HCT116 (cell line): ENCODE data around the gene GSDMA. TPM values are rescaled to one million over a fixed set of nuclear protein-coding genes. Genes with fewer than 3 reads are reported as not detected.

Experiments
- ATAC-seq: fragments of 200-7000 bp; cut with Tn5 transposase; 2 replicates; pipeline ENCODE4 v1.9.1; 2020; ENCODE audit warnings: mild to moderate bottlenecking, moderate library complexity
- BruUV-seq: library from RNA; stranded (reverse); fragments of 400-500 nt; replicated peaks from 2 replicates; lab custom pipeline; 2021; lab: Mats Ljungman, UMichigan
- CTCF ChIA-PET: fragments of 300-600 bp; sonication (Branson Sonifier 250); formaldehyde crosslinking; loops from one replicate; lab custom pipeline; 2021; ENCODE audit warnings: antibody characterized with exemption; lab: Charles Lee
- POLR2A ChIA-PET: fragments of 300-600, 350-600 bp; sonication (Branson Sonifier 250); formaldehyde crosslinking; loops from one replicate; lab custom pipeline; 2021; ENCODE audit warnings: antibody characterized with exemption; lab: Charles Lee
- RAD21 ChIA-PET, 2 experiments: fragments of 300-600 bp; sonication (Branson Sonifier 250); formaldehyde crosslinking; loops; one replicate each; lab custom pipeline; 2023; ENCODE audit warnings: low total read pairs in 2 of 2; ENCODE audit not compliant: uncharacterized antibody in 2 of 2, unreplicated experiment in 2 of 2, low non-redundant PET in 1 of 2; lab: Charles Lee
- DNase-seq: peaks from one replicate; pipeline ENCODE4 v3.0.0-alpha.2; 2010; ENCODE audit warnings: low read depth, low spot score
- H2AFZ ChIP-seq: fragments of 200-600 bp; shearing (Covaris generic), sonication (generic); 2 replicates; pipeline ENCODE4 v1.6.1; 2017; ENCODE audit warnings: low read depth, mixed run types, mixed read lengths, antibody characterized with exemption, low read length; ENCODE audit not compliant: poor library complexity, severe bottlenecking
- H3K27ac ChIP-seq: 2 replicates; pipeline ENCODE4 v1.5.1; 2012; ENCODE audit warnings: low read depth, low read length
- H3K27me3 ChIP-seq: fragments of 200-600 bp; sonication (generic); 2 replicates; pipeline ENCODE4 v1.6.1; 2016; ENCODE audit warnings: mixed run types, low read length, mixed read lengths; ENCODE audit not compliant: insufficient read depth
- H3K36me3 ChIP-seq, 2 experiments: fragments of 200-500 bp in 1 of 2; fragments of 200-600 bp in 1 of 2; sonication (Bioruptor generic) in 1 of 2; sonication (generic) in 1 of 2; 2 replicates each; pipeline versions ENCODE4 v1.5.1 to v1.6.1; 2014 to 2016; ENCODE audit warnings: low read length in 2 of 2, inconsistent platforms in 1 of 2, mixed read lengths in 1 of 2, mixed run types in 1 of 2; ENCODE audit not compliant: insufficient read depth in 2 of 2, control insufficient read depth in 1 of 2
- H3K4me1 ChIP-seq, 2 experiments: fragments of 200-600 bp in 1 of 2; sonication (generic) in 1 of 2; 2 replicates each; pipeline versions ENCODE4 v1.5.1 to v1.6.1; 2012 to 2017; ENCODE audit warnings: low read length in 2 of 2, inconsistent platforms in 1 of 2, mild to moderate bottlenecking in 1 of 2, mixed read lengths in 1 of 2, mixed run types in 1 of 2, moderate library complexity in 1 of 2; ENCODE audit not compliant: insufficient read depth in 2 of 2, control insufficient read depth in 1 of 2
- H3K4me2 ChIP-seq: fragments of 200-600 bp; sonication (generic); 2 replicates; pipeline ENCODE4 v1.6.1; 2017; ENCODE audit warnings: mixed run types, low read length, mixed read lengths
- H3K4me3 ChIP-seq, 2 experiments: fragments of 200-600 bp in 1 of 2; sonication (generic) in 1 of 2; replicated peaks in 1 of 2; 2 replicates each; pipeline ENCODE4 v1.5.1; 2011 to 2016; ENCODE audit warnings: low read length in 2 of 2, control low read depth in 1 of 2, low read depth in 1 of 2, mild to moderate bottlenecking in 1 of 2, mixed read lengths in 1 of 2, mixed run types in 1 of 2
- H3K79me2 ChIP-seq: fragments of 200-600 bp; sonication (generic); 2 replicates; pipeline ENCODE4 v1.6.1; 2017; ENCODE audit warnings: mild to moderate bottlenecking, mixed run types, low read length, moderate library complexity, mixed read lengths; ENCODE audit not compliant: insufficient read depth
- H3K9ac ChIP-seq: fragments of 200-600 bp; sonication (generic); 2 replicates; pipeline ENCODE4 v1.6.1; 2016; ENCODE audit warnings: low read length, mixed read lengths
- H3K9me2 ChIP-seq: fragments of 200-600 bp; sonication (generic), shearing (Covaris generic); 2 replicates; pipeline ENCODE4 v1.6.1; 2017; ENCODE audit warnings: mixed run types, mild to moderate bottlenecking, moderate library complexity; ENCODE audit not compliant: insufficient read depth
- H3K9me3 ChIP-seq, 2 experiments: fragments of 200-500 bp in 1 of 2; fragments of 200-600 bp in 1 of 2; sonication (Bioruptor generic) in 1 of 2; sonication (generic) in 1 of 2; 2 replicates each; pipeline ENCODE4 v1.6.1; 2014 to 2017; ENCODE audit warnings: low read length in 2 of 2, mixed read lengths in 2 of 2, inconsistent platforms in 1 of 2, low read depth in 1 of 2, mild to moderate bottlenecking in 1 of 2, mixed run types in 1 of 2, moderate library complexity in 1 of 2; ENCODE audit not compliant: control insufficient read depth in 1 of 2, insufficient read depth in 1 of 2
- H4K20me1 ChIP-seq: fragments of 200-600 bp; sonication (generic), shearing (Covaris generic); 2 replicates; pipeline ENCODE4 v1.6.1; 2017; ENCODE audit warnings: mixed run types, mild to moderate bottlenecking, moderate library complexity; ENCODE audit not compliant: insufficient read depth
- ATF3 ChIP-seq: IDR thresholded peaks from 2 replicates; pipeline ENCODE4 v1.6.1; 2012
- CBX3 ChIP-seq: IDR thresholded peaks from 2 replicates; pipeline ENCODE4 v1.6.1; 2012; ENCODE audit warnings: low read depth
- CTCF ChIP-seq, 3 experiments: fragments of 200-600 bp in 1 of 3; sonication (generic) in 1 of 3; IDR thresholded peaks in 2 of 3; conservative IDR thresholded peaks in 1 of 3; 2 replicates each; pipeline ENCODE4 v1.5.1; 2012 to 2017; ENCODE audit warnings: low read depth in 2 of 3, low read length in 2 of 3, antibody characterized with exemption in 1 of 3, borderline replicate concordance in 1 of 3, control low read depth in 1 of 3, mild to moderate bottlenecking in 1 of 3, mixed read lengths in 1 of 3, mixed run types in 1 of 3, moderate library complexity in 1 of 3; ENCODE audit not compliant: insufficient read depth in 1 of 3
- EGR1 ChIP-seq: IDR thresholded peaks from 2 replicates; pipeline ENCODE4 v1.6.1; 2012; ENCODE audit warnings: low read depth
- EZH2 ChIP-seq: fragments of 200-600 bp; sonication (generic); IDR thresholded peaks from 2 replicates; pipeline ENCODE4 v1.6.1; 2017; ENCODE audit warnings: antibody characterized with exemption, mixed run types
- EZH2phosphoT487 ChIP-seq: fragments of 200-600 bp; IDR thresholded peaks from 2 replicates; pipeline ENCODE4 v1.6.1; 2018; ENCODE audit warnings: antibody characterized with exemption, borderline replicate concordance
- FOSL1 ChIP-seq: IDR thresholded peaks from 2 replicates; pipeline ENCODE4 v1.6.1; 2012; ENCODE audit warnings: low read depth
- JUND ChIP-seq: IDR thresholded peaks from 2 replicates; pipeline ENCODE4 v1.6.1; 2012
- RAD21 ChIP-seq: IDR thresholded peaks from 2 replicates; pipeline ENCODE4 v1.6.1; 2012; ENCODE audit warnings: low read depth, mild to moderate bottlenecking
- SIN3A ChIP-seq: IDR thresholded peaks from 2 replicates; pipeline ENCODE4 v1.6.1; 2012; ENCODE audit warnings: low read depth
- SP1 ChIP-seq: IDR thresholded peaks from 2 replicates; pipeline ENCODE4 v1.6.1; 2012; ENCODE audit warnings: low read depth
- SRF ChIP-seq: IDR thresholded peaks from 2 replicates; pipeline ENCODE4 v1.6.1; 2012; ENCODE audit warnings: low read depth
- TCF7L2 ChIP-seq: IDR thresholded peaks from 2 replicates; pipeline ENCODE4 v1.7.0; 2011; ENCODE audit warnings: borderline replicate concordance, inconsistent platforms; ENCODE audit not compliant: insufficient read depth, insufficient read length; ENCODE audit errors: extremely low read depth
- YY1 ChIP-seq: IDR thresholded peaks from 2 replicates; pipeline ENCODE4 v1.6.1; 2011; ENCODE audit warnings: low read length, low read depth, moderate library complexity, mild to moderate bottlenecking; ENCODE audit not compliant: insufficient replicate concordance; ENCODE audit errors: extremely low read depth
- ZFX ChIP-seq: fragments of 450-650 bp; IDR thresholded peaks from 2 replicates; pipeline ENCODE4 v1.6.1; 2017
- intact Hi-C: fragments of 100-400 bp; cut with micrococcal nuclease; formaldehyde crosslinking; loops from 2 replicates; pipeline ENCODE4 v1.10.0; 2022
- total RNA-seq: library from RNA; stranded (reverse); gene quantifications from one replicate; pipeline ENCODE4 v1.2.1, GENCODE V29; 2021; ENCODE audit not compliant: unreplicated experiment
- TF ChIP-seq, protein P1 (sequence below): IDR thresholded peaks from 2 replicates; pipeline ENCODE4 v1.6.1; 2012; ENCODE audit warnings: low read depth

The GSDMA gene
- total RNA-seq, 1 experiment from 2014 or later, result not detected

DNA sequence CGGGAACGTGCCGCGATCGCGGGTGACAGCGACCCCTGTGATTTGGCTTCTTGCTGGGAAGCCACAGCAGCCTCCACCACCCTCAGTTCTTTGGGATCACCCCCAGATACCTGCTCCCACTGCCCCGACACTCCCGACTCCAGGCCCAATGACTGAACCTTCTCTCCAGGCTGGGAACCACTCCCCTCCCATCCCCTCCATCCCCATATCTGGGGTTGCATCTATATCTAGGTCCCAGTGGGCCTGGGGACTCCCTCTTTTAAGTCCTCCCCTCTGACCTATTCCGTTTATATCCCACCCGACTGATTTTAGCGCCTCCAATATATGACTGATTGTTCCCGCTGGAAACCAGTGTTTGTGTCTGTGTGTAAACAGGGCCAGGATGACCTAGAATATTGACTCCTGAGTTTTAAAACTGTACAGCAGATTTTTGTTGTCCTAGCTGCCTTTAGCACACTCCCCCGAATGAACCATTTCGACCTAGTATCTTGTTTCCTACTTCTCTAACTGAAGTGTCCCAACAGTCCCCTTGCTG lies 18.5 kb downstream of the GSDMA start:
- Histone ChIP-seq H3K79me2 (peaks cover 50% of the 10 kb centered on the region), H3K9me3 (no peaks in the 10 kb centered on the region), H2AFZ (no peak overlapping the region), H3K4me2 (peak overlapping the region; percentile 96), H3K9me2 (no peaks in the 10 kb centered on the region), H3K4me1 (peaks cover 13 to 25% of the 10 kb centered on the region in 2 experiments; a peak in 3 of 4 replicates), H3K27ac (peak overlapping the region; percentile 94), H3K27me3 (no peaks in the 10 kb centered on the region), H3K4me3 (peak overlapping the region; percentile 90 to 100), H4K20me1 (peaks cover 15% of the 10 kb centered on the region; the same call in 1 of the 2 replicates), H3K36me3 (peaks cover 11 to 26% of the 10 kb centered on the region in 2 experiments; a peak in 3 of 4 replicates), H3K9ac (peak overlapping the region; percentile 98)
- ATAC-seq, result no peak
- no peak for DNase-seq
- no TSS peak for BruUV-seq
- POLR2A ChIA-PET, result interaction anchor here (1.0 kb wide), 2 partner anchors 16 to 118 kb away, joined by 4 to 6 read pairs; no protein-coding TSS in a partner anchor
- CTCF ChIA-PET, result interaction anchor here (0.8 to 1.4 kb wide), 10 partner anchors 11 to 749 kb away, joined by 3 to 15 read pairs (median 4); no protein-coding TSS in a partner anchor
- intact Hi-C loops, result loop anchor here (5.0 kb wide), 2 partner anchors 109 to 359 kb away; no protein-coding TSS in a partner anchor
- RAD21 ChIA-PET, result interaction anchor here (1.0 to 1.1 kb wide), 2 partner anchors 22 to 54 kb away, joined by 3 to 5 read pairs; partner anchors contain the start of genes LRRC3C (in 1 of the 2) and ORMDL3 (in 1 of the 2)
- TF ChIP-seq CBX3, result no peak
- TF ChIP-seq RAD21, result no peak
- TF ChIP-seq SRF, result no peak
- TF ChIP-seq ATF3, result no peak
- no peak for TF ChIP-seq EZH2
- no peak for TF ChIP-seq YY1
- no peak for TF ChIP-seq JUND
- no peak for TF ChIP-seq EGR1
- no peak for TF ChIP-seq FOSL1
- no peak for TF ChIP-seq TCF7L2
- TF ChIP-seq EZH2phosphoT487, result no peak
- TF ChIP-seq SIN3A, result no peak
- no peak for TF ChIP-seq CTCF (IDR thresholded peaks at IDR 0.05 in 2 of 3, conservative IDR thresholded peaks at IDR 0.05 in 1 of 3; ENCODE audit: borderline replicate concordance in 1 of 3, insufficient read depth in 1 of 3, low read depth in 2 of 3, low read length in 2 of 3)
- no peak for TF ChIP-seq ZFX
- no peak for TF ChIP-seq SP1
- TF ChIP-seq, protein P1, sequence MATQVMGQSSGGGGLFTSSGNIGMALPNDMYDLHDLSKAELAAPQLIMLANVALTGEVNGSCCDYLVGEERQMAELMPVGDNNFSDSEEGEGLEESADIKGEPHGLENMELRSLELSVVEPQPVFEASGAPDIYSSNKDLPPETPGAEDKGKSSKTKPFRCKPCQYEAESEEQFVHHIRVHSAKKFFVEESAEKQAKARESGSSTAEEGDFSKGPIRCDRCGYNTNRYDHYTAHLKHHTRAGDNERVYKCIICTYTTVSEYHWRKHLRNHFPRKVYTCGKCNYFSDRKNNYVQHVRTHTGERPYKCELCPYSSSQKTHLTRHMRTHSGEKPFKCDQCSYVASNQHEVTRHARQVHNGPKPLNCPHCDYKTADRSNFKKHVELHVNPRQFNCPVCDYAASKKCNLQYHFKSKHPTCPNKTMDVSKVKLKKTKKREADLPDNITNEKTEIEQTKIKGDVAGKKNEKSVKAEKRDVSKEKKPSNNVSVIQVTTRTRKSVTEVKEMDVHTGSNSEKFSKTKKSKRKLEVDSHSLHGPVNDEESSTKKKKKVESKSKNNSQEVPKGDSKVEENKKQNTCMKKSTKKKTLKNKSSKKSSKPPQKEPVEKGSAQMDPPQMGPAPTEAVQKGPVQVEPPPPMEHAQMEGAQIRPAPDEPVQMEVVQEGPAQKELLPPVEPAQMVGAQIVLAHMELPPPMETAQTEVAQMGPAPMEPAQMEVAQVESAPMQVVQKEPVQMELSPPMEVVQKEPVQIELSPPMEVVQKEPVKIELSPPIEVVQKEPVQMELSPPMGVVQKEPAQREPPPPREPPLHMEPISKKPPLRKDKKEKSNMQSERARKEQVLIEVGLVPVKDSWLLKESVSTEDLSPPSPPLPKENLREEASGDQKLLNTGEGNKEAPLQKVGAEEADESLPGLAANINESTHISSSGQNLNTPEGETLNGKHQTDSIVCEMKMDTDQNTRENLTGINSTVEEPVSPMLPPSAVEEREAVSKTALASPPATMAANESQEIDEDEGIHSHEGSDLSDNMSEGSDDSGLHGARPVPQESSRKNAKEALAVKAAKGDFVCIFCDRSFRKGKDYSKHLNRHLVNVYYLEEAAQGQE, result no peak
